Mesendoderm (in vitro differentiated cells): ENCODE results near the gene NRDC.

Source experiments
- DNase-seq: peaks from one replicate; pipeline ENCODE4 v3.0.0; 2013
- H2AK5ac ChIP-seq: 2 replicates; pipeline ENCODE4 v1.6.1; 2013; ENCODE audit warnings: low read length, inconsistent platforms
- H2BK120ac ChIP-seq: 2 replicates; pipeline ENCODE4 v1.6.1; 2013; ENCODE audit warnings: low read depth, mild to moderate bottlenecking, low read length, moderate library complexity, mixed read lengths
- H2BK15ac ChIP-seq: replicated peaks from 2 replicates; pipeline ENCODE4 v1.6.1; 2013; ENCODE audit warnings: low read depth, mild to moderate bottlenecking, moderate library complexity
- H2BK5ac ChIP-seq: 2 replicates; pipeline ENCODE4 v1.6.1; 2013; ENCODE audit warnings: low read length, inconsistent platforms
- H3K18ac ChIP-seq: 2 replicates; pipeline ENCODE4 v1.6.1; 2013; ENCODE audit warnings: mild to moderate bottlenecking, low read length, mixed read lengths
- H3K23ac ChIP-seq: one replicate; pipeline ENCODE4 v1.6.1; 2013; ENCODE audit warnings: low read length
- H3K27ac ChIP-seq: 2 replicates; pipeline ENCODE4 v1.5.1; 2013; ENCODE audit warnings: low read depth, mild to moderate bottlenecking, inconsistent platforms, low read length, moderate library complexity
- H3K27me3 ChIP-seq: 2 replicates; pipeline ENCODE4 v1.6.1; 2013; ENCODE audit warnings: low read length, control low read depth, mild to moderate bottlenecking, inconsistent platforms; ENCODE audit not compliant: insufficient read depth, poor library complexity
- H3K36me3 ChIP-seq: 2 replicates; pipeline ENCODE4 v1.6.1; 2013; ENCODE audit warnings: low read length, inconsistent platforms; ENCODE audit not compliant: control insufficient read depth, insufficient read depth
- H3K4ac ChIP-seq: one replicate; pipeline ENCODE4 v1.6.1; 2013; ENCODE audit warnings: low read depth, mild to moderate bottlenecking, low read length, moderate library complexity
- H3K4me1 ChIP-seq: 2 replicates; pipeline ENCODE4 v1.6.1; 2013; ENCODE audit warnings: low read depth, low read length, inconsistent platforms; ENCODE audit not compliant: control insufficient read depth
- H3K4me2 ChIP-seq: 2 replicates; pipeline ENCODE4 v1.6.1; 2013; ENCODE audit warnings: low read length
- H3K4me3 ChIP-seq: 2 replicates; pipeline ENCODE4 v1.5.1; 2013; ENCODE audit warnings: mild to moderate bottlenecking, low read length
- H3K56ac ChIP-seq: one replicate; pipeline ENCODE4 v1.6.1; 2013; ENCODE audit warnings: low read length
- H3K79me1 ChIP-seq: 2 replicates; pipeline ENCODE4 v1.6.1; 2013; ENCODE audit warnings: low read length, inconsistent platforms
- H3K79me2 ChIP-seq: 2 replicates; pipeline ENCODE4 v1.6.1; 2013; ENCODE audit warnings: mild to moderate bottlenecking, low read length; ENCODE audit not compliant: control insufficient read depth, insufficient read depth
- H3K9ac ChIP-seq: 2 replicates; pipeline ENCODE4 v1.6.1; 2013; ENCODE audit warnings: low read length, inconsistent platforms
- H4K5ac ChIP-seq: one replicate; pipeline ENCODE4 v1.6.1; 2013; ENCODE audit warnings: low read length
- H4K8ac ChIP-seq: one replicate; pipeline ENCODE4 v1.6.1; 2013; ENCODE audit warnings: low read depth, mild to moderate bottlenecking, control low read depth, low read length, moderate library complexity
- WGBS: extraction: QIAGEN DNeasy Blood & Tissue Kit; methylation state at CpG from one replicate; pipeline ENCODE4 v1.1.7; 2013; ENCODE audit warnings: low lambda C conversion rate, missing lambda C conversion rate; ENCODE audit not compliant: insufficient coverage; ENCODE audit errors: extremely low coverage; 5-methylcytosine and 5-hydroxymethylcytosine counted together

Gene NRDC

GRCh38 chr1:51850420-51851223, 27.9 kb downstream of the NRDC start:
- H3K79me2 ChIP-seq: peaks cover 2% of the 10 kb centered on the region
- no peak overlapping the region for H3K9ac ChIP-seq
- no peak overlapping the region for H3K4ac ChIP-seq
- no peak overlapping the region for H3K4me3 ChIP-seq
- no CpG with 5 or more reads among the region's 8 CpGs for WGBS
- no peak overlapping the region for H3K4me2 ChIP-seq
- H3K79me1 ChIP-seq: peaks cover 7% of the 10 kb centered on the region
- H3K56ac ChIP-seq: no peak overlapping the region
- no peak overlapping the region for H4K5ac ChIP-seq
- H2BK5ac ChIP-seq: no peak overlapping the region
- no peak overlapping the region for H4K8ac ChIP-seq
- H3K4me1 ChIP-seq: no peaks in the 10 kb centered on the region
- H3K27me3 ChIP-seq: no peaks in the 10 kb centered on the region
- H3K23ac ChIP-seq: no peak overlapping the region
- H3K27ac ChIP-seq: no peak overlapping the region
- DNase-seq: no peak
- no peak overlapping the region for H2BK15ac ChIP-seq
- no peak overlapping the region for H3K18ac ChIP-seq
- H2BK120ac ChIP-seq: no peak overlapping the region
- no peaks in the 10 kb centered on the region for H3K36me3 ChIP-seq
- no peak overlapping the region for H2AK5ac ChIP-seq

GRCh38 chr1:51847294-51847920, 31.1 kb downstream of the NRDC start:
- no peak for DNase-seq
- Histone ChIP-seq H3K4ac (no peak overlapping the region), H3K36me3 (no peaks in the 10 kb centered on the region), H4K8ac (no peak overlapping the region), H3K27ac (no peak overlapping the region), H3K4me3 (no peak overlapping the region), H3K56ac (no peak overlapping the region), H3K9ac (no peak overlapping the region), H2AK5ac (no peak overlapping the region), H3K79me2 (peaks cover 9% of the 10 kb centered on the region), H4K5ac (no peak overlapping the region), H2BK15ac (no peak overlapping the region), H2BK5ac (no peak overlapping the region), H3K4me2 (no peak overlapping the region), H3K27me3 (no peaks in the 10 kb centered on the region), H2BK120ac (no peak overlapping the region), H3K79me1 (peaks cover 5% of the 10 kb centered on the region), H3K18ac (no peak overlapping the region), H3K4me1 (peaks cover 5% of the 10 kb centered on the region), H3K23ac (no peak overlapping the region)
- no CpG with 5 or more reads among the region's 42 CpGs for WGBS

- Histone ChIP-seq H4K8ac (no peak overlapping the region), H3K18ac (no peak overlapping the region), H3K36me3 (no peaks in the 10 kb centered on the region), H3K27ac (no peak overlapping the region), H3K27me3 (no peaks in the 10 kb centered on the region), H3K9ac (no peak overlapping the region), H3K4me3 (no peak overlapping the region), H2BK5ac (no peak overlapping the region), H3K56ac (peak overlapping the region; percentile 56), H2BK120ac (no peak overlapping the region), H3K4me1 (peaks cover 5% of the 10 kb centered on the region), H3K23ac (no peak overlapping the region), H2AK5ac (no peak overlapping the region), H3K4ac (no peak overlapping the region), H3K79me1 (peaks cover 4% of the 10 kb centered on the region), H4K5ac (peak overlapping the region; percentile 56), H3K79me2 (peaks cover 7% of the 10 kb centered on the region), H3K4me2 (no peak overlapping the region), H2BK15ac (no peak overlapping the region)
- WGBS: no CpG with 5 or more reads among the region's 4 CpGs
- DNase-seq: peak; percentile 32
These were observed 34.6 kb downstream of the NRDC start for GRCh38 chr1:51843948-51844347.

- Histone ChIP-seq H3K18ac (no peak overlapping the region), H3K4me1 (peaks cover 5% of the 10 kb centered on the region), H3K79me2 (peaks cover 7% of the 10 kb centered on the region), H3K36me3 (no peaks in the 10 kb centered on the region), H4K8ac (no peak overlapping the region), H3K79me1 (peaks cover 4% of the 10 kb centered on the region), H4K5ac (no peak overlapping the region), H2BK5ac (no peak overlapping the region), H3K9ac (no peak overlapping the region), H2BK15ac (no peak overlapping the region), H2AK5ac (no peak overlapping the region), H3K4me3 (no peak overlapping the region), H3K4ac (no peak overlapping the region), H2BK120ac (no peak overlapping the region), H3K4me2 (no peak overlapping the region), H3K23ac (no peak overlapping the region), H3K27ac (no peak overlapping the region), H3K27me3 (no peaks in the 10 kb centered on the region), H3K56ac (no peak overlapping the region)
- no peak for DNase-seq
- WGBS: no CpG with 5 or more reads among the region's 1 CpG
These were observed 36.3 kb downstream of the NRDC start for GRCh38 chr1:51842261-51842660.

GRCh38 chr1:51840743-51841461, 37.6 kb downstream of the NRDC start:
- Histone ChIP-seq H3K23ac (no peak overlapping the region), H3K9ac (no peak overlapping the region), H2AK5ac (no peak overlapping the region), H4K8ac (no peak overlapping the region), H4K5ac (no peak overlapping the region), H3K4me2 (no peak overlapping the region), H3K36me3 (no peaks in the 10 kb centered on the region), H3K4ac (no peak overlapping the region), H2BK15ac (no peak overlapping the region), H2BK120ac (no peak overlapping the region), H3K79me1 (peaks cover 4% of the 10 kb centered on the region), H3K4me3 (no peak overlapping the region), H3K27me3 (no peaks in the 10 kb centered on the region), H3K4me1 (peaks cover 5% of the 10 kb centered on the region), H2BK5ac (no peak overlapping the region), H3K27ac (no peak overlapping the region), H3K79me2 (peaks cover 7% of the 10 kb centered on the region), H3K18ac (no peak overlapping the region), H3K56ac (no peak overlapping the region)
- DNase-seq: no peak
- WGBS: no CpG with 5 or more reads among the region's 4 CpGs
